ENCODE data around the gene SLC24A2.

DNA sequence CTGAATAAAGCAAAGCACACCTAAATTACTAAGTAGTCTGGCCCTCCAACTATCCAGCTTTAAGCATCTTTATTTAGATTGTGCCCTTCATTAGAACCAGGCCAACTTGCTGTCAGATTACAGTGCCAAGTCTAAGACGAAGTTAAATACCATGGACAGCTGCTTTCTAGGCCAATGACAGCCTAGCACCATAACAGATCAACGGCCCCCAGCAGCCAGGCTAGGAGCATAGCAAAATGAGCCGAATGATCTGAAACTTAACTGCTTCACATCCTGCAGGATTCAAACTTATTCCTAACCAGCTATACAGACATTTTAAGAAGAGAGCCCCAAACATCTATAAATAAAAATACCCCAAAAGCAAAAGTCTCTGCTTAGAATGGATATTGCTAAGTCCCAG, 6.8 kb downstream of the SLC24A2 start:
- TF ChIP-seq, protein P1, sequence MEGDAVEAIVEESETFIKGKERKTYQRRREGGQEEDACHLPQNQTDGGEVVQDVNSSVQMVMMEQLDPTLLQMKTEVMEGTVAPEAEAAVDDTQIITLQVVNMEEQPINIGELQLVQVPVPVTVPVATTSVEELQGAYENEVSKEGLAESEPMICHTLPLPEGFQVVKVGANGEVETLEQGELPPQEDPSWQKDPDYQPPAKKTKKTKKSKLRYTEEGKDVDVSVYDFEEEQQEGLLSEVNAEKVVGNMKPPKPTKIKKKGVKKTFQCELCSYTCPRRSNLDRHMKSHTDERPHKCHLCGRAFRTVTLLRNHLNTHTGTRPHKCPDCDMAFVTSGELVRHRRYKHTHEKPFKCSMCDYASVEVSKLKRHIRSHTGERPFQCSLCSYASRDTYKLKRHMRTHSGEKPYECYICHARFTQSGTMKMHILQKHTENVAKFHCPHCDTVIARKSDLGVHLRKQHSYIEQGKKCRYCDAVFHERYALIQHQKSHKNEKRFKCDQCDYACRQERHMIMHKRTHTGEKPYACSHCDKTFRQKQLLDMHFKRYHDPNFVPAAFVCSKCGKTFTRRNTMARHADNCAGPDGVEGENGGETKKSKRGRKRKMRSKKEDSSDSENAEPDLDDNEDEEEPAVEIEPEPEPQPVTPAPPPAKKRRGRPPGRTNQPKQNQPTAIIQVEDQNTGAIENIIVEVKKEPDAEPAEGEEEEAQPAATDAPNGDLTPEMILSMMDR (optimal IDR thresholded peaks at IDR 0.05 in 1 of 3, IDR thresholded peaks at IDR 0.05 in 1 of 3, conservative IDR thresholded peaks at IDR 0.05 in 1 of 3; ENCODE audit: extremely low read depth in 1 of 3, insufficient read depth in 2 of 3, low read length in 3 of 3): no peak
- TF ChIP-seq EZH2 (IDR thresholded peaks at IDR 0.05; ENCODE audit: low read length): no peak

Data from keratinocyte (primary cell).